Measurements from ENCODE around the gene ZNF90.
"Not testable (repeated sequence)": the region's sequence is repeated elsewhere in the genome, so short reads cannot be mapped to it uniquely, and the experiment has no call there.

ZNF90 gene

DNA sequence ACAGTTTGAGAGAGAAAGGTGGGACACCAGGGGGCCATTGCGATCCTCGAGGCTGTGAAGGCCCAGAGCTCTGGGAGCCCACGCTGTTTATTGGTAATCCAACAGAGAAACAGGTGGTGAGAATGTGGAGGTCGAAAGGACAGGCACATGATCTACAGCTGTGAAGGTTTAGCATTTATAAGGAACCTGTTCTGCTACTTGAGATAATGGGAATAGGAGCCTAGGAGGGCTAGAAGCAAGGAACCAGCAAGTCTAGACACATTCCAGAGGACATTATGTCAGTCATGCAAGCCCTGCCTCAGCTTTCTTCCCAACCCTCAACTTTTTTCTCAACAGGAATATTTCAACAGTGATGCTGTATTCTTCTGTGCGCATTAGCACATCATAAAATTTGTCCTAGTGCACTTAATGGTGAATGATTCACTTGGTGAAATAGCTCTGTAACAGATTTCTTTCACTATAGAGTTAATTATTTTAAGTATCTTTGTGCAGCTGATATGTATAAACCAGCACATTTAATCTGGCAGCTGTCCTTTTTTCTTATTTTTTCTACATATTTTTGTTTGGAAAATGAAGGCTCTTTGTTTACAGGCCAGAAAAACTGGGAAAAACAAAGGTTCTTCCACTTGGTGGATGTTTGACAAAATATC is 25.4 kb downstream of the ZNF90 start:
- DNase-seq, result no peak

DNA sequence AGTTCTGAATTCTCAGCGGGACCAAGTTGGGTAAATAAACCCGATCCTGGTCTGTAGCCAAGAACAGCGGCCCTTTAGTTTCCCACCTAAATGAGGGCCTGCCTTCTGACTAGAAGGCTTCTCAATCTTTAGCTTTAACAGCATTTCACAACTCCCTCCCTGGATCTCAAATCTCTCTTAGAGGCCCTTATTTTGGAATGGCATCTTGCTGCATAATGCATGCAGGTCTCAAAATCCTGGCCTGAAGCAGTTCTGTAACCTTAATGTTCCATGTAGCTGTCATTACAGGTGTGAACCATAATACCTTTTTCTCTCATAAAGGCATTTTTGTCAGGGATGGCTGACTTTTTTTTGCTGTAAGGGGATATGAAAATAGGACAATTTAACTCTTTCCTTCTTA is 29.5 kb downstream of the ZNF90 start:
- DNase-seq, result no peak

DNA sequence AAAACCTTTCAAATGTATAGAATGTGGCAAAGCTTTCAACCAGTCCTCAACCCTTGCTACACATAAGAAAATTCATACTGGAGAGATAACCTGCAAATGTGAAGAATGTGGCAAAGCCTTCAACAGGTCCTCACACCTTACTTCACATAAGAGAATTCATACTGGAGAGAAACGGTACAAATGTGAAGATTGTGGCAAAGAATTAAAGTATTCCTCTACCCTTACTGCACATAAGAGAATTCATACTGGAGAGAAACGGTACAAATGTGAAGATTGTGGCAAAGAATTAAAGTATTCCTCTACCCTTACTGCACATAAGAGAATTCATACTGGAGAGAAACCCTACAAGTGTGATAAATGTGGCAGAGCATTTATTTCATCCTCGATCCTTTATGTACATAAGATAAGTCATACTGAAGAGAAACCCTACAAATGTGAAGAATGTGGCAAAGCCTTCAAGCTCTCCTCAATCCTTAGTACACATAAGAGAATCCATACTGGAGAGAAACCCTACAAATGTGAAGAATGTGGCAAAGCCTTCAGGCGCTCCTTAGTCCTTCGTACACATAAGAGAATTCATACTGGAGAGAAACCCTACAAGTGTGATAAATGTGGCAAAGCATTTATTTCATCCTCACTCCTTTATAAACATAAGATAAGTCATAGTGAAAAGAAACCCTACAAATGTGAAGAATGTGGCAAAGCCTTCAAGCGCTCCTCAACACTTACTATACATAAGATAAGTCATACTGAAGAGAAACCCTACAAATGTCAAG is 40.5 kb downstream of the ZNF90 start:
- not testable (repeated sequence) for DNase-seq

DNA sequence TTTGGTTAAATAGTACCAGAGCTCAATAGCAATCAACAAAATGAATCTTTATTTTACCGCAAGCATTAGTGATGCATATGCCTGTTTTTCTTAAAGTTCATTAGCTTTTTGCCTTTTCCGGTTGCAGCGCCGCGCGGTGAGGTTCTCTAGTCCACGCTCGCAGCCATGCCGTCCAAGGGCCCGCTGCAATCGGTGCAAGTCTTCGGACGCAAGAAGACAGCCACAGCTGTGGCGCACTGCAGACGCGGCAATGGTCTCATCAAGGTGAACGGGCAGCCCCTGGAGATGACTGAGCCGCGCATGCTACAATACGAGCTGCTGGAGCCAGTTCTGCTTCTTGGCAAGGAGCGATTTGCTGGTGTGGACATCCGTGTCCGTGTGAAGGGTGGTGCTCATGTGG is 47.1 kb downstream of the ZNF90 start:
- DNase-seq, result no peak

DNA sequence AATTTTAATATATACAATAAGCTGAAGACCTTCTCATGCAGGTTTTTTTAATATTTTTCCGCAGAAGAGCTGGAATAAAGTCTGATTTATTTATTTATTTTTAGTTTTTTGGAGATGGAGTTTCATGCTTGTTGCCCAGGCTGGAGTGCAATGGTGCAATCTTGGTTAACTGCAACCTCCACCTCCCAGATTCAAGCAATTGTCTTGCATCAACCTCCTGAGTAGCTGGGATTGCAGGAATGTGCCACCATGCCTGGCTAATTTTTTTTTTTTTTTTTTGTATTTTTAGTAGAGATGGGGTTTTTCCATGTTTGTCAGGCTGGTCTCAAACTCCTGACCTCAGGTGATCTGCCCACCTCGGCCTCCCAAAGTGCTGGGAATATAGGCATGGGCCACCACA is 55.1 kb downstream of the ZNF90 start:
- not testable (repeated sequence) for DNase-seq

DNA sequence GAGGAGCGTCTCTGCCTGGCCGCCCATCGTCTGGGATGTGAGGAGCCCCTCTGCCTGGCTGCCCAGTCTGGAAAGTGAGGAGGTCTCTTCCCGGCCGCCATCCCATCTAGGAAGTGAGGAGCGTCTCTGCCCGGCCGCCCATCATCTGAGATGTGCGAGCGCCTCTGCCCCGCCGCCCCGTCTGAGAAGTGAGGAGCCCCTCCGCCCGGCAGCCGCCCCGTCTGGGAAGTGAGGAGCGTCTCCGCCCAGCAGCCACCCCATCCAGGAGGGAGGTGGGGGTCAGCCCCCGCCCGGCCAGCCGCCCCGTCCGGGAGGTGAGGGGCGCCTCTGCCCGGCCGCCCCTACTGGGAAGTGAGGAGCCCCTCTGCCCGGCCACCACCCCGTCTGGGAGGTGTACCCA is 59.9 kb downstream of the ZNF90 start:
- not testable (repeated sequence) for DNase-seq

DNA sequence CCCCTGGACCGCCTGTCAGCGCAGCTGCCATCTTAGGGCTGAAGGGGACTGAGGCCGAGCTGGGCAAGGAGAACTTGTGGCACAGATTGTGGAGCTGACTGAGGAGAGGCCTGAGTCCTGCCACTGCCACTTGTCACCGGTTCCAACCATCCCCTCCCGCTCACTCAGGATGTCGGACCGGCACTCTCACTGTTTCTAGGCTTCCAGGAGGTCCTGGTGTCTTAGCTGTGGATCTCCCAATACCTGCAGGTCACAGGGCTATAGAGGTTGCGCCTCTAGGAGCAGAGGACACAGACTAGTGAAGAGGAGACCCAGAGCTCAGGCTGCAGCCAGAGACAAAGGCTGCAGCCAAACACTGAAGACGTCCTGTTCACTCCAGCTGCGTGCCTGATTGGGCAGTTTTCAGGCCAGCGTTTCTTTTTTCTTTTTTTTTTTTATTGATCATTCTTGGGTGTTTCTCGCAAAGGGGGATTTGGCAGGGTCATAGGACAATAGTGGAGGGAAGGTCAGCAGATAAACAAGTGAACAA is 73.9 kb downstream of the ZNF90 start:
- DNase-seq, result no peak

DNA sequence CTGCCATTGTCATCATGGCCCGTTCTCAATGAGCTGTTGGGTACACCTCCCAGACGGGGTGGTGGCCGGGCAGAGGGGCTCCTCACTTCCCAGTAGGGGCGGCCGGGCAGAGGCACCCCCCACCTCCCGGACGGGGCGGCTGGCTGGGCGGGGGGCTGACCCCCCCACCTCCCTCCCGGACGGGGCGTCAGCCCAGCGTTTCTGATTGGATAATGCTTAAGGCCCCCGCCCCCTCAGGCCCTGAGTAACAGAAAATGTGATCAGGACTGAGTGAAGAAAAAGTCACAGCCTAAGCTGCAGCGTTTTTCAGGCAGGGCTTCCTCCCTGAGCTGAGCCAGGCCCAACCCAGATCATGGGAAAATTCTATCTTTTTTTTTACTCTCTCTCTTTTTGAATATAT is 74.7 kb downstream of the ZNF90 start:
- DNase-seq, result not testable (repeated sequence)

DNA sequence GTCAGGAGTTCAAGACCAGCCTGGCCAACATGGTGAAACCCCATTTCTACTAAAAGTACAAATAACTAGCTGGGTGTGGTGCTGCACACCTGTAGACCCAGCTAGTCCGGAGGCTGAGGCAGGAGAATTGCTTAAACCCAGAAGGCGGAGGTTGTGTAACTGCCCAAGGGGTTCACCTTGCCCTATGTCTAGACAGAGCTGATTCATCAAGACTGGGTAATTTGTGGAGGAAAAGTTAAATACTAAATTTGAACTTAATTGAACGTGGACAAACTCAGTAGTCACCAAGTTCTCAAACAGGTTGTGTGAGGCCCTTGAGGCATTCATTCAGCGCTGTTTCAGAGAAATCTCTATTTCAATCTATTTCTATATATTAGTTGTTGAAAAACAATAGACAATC is 75.5 kb downstream of the ZNF90 start:
- no peak for DNase-seq

DNA sequence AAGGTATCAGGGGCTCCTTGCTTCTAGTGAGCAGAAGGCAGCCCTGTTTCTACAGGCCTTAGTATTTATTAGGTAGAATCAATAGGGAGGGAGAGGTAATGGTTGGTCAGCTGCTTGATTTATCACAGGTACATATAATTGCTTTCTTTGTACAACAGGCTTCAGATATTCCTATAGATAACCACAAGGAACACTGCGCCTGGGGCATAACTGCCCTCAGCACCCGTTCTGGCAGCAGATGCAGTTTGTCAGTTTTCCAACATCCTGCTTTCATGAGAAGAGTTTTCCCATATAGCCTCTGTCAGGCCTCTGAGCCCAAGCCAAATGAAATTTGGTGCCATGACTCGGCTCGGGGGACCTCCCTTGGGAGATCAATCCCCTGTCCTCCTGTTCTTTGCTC is 76.8 kb downstream of the ZNF90 start:
- DNase-seq, result no peak

DNA sequence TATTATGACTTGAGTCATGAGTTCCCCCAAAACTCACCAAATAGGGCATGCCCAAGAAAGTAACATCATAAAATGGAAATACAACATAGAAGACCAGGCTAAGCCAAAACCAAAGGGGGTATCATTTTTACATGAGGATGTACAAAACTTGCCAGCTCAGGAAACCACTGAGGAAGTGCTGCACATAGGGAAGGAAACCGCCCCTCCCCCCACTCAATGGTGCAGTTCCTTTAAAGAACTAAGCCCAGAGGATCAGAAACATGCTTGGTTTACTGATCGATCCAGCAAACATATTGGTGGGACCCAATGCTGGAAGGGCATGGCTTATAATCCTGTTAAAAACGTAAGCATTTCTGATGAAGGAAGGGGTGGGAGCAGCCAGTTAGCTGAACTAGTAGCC is 85.0 kb downstream of the ZNF90 start:
- no peak for DNase-seq

DNA sequence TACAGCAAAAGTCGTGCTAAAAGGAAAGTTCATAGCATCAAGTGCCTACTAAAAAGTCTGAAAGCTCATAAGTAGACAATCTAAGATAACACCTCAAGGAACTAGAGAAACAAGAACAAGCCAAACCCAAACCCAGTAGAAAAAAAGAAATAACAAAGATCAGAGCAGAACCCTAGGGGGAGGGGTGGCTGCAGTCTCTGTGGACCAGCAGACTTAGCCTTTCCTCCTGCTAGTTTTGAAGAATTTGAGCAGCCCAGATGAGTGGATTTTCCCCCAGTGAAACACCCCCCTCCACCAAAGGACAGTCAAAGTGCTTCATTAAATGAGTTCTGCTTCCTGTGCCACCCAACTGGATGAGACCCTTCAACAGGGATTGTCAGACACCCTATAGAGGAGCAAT is 86.7 kb downstream of the ZNF90 start:
- DNase-seq, result no peak

DNA sequence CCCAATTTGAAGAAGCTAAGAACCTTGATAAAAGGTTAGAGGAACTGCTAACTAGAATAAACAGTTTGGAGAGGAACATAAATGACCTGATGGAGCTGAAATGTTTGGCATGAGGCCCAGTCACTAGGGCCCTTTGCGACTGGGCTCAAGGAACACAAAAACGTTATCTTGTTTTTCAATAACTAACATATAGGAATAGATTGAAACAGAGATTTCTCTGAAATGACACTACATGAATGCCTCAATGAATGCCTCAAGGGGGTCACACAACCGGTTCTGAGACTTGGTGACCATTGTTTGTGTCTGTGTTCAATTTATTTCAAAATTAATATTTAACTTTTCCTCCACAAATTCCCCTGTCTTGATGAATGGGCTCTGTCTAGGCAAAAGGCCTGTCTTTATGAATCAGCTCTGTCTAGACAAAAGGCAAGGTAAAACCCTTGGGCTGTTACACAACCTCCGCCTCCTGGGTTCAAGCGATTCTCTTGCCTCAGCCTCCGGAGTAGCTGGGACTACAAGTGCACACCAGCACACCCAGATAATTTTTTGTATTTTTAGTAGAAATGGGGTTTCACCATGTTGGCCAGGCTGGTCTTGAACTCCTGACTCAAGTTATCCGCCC is 88.3 kb downstream of the ZNF90 start:
- DNase-seq, result no peak

DNA sequence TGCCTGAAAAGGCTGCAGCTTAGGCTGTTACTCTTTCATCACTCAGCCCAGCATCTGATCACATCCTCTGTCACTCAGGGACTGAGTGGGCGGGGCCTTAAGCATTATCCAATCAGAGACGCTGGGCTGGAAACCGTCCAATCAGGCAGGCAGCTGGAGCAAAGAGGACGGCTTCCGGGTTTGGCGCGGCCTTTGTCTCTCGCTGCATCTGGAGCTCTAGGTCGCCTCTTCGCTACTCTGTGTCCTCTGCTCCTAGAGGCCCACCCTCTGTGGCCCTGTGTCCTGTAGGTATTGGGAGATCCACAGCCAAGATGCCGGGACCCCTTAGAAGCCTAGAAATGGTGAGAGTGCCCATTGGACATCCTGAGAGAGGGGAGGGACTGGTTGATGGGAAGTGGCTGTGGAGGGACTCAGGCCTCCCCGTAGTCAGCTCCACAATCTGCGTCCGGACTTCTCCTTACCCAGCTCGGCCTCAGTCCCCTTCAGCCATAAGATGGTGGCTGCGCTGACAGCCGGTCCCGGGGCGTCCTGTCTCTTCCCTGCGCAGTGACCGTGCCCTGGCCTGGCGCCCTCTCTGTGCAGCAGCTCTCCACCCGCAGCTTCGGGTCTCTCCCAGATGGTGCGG is 89.3 kb downstream of the ZNF90 start, which contains the start of gene ZNF486:
Gene ZNF486 (plus strand): TSS at position 195 of the 625 bp plus-strand sequence. CDS start 117 bp downstream, at position 312.
- peak; percentile 91 for DNase-seq

DNA sequence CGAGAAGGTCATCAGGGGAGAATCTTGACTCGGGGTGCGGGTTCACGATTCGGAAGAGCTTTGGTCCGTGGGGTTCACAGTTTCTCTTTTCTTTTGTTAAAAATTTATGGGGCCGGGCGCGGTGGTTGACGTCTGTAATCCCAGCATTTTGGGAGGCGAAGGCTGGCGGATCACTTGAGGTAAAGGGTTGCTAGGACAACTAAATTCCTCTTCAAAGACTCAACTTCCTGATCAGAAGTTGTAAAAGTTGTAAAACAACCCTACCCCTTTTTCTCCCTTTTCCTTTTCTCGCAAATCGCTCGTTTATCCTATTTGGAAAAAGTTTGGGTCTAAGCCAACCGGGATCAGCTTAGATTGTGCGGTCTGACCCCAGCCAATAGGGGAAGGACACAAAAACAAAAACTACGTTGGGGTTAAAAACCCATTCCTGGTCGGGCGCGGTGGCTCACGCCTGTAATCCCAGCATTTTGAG is 89.9 kb downstream of the ZNF90 start:
- DNase-seq, result no peak

All from stimulated activated CD8-positive, alpha-beta memory T cell treated with anti-CD3 and anti-CD28 coated beads, Interleukin-4, amount 100 ng/mL, for 48 hours (primary cell).